D721Med (cell line): Measurements from ENCODE around the gene ST6GAL2.

Experiments
- DNase-seq: peaks from one replicate; pipeline ENCODE4 v3.0.0; 2011; ENCODE audit warnings: low spot score; ENCODE audit not compliant: insufficient read length
- FAIRE-seq: peaks from 2 replicates; lab custom pipeline; 2011; peaks lifted over from hg19 to GRCh38; lab: Jason Lieb, UNC
- TF ChIP-seq, protein P1 (sequence below): IDR thresholded peaks from 2 replicates; pipeline ENCODE4 v1.5.1; 2012; ENCODE audit warnings: mild to moderate bottlenecking, control low read depth; ENCODE audit not compliant: insufficient read depth; ENCODE audit errors: missing control alignments

ST6GAL2 gene

DNA sequence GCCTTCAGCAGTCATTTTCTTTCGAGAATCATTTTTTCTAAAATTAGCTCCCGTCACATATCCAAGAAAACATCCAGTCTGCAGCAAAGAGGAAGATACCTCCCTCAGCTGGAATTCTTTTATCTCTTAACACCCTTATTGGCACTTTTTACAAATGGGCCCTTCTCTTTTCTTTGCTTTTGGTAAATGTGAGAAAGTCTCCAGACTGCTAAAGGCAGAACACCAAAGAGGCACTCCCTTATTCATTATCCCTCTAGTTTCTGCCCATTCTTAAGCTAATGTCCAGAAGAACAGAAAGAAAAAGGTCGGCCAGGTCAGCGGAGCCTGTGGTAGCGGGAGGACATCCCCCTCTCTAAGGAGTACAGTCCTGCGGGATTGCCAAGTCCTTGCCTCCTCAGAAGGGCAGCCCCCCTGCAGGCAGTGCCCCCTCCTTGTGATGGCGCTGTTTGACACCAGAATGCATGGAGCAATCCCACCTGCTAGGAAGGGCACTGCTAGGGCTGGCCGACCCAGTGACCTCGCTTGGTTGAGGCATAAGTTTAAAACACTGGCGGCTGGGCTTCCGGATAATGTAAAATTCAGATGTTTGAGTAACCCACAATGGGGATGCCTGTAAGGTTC, 34.0 kb downstream of the ST6GAL2 start:
- DNase-seq (no peak), FAIRE-seq (no peak)
- TF ChIP-seq, protein P1, sequence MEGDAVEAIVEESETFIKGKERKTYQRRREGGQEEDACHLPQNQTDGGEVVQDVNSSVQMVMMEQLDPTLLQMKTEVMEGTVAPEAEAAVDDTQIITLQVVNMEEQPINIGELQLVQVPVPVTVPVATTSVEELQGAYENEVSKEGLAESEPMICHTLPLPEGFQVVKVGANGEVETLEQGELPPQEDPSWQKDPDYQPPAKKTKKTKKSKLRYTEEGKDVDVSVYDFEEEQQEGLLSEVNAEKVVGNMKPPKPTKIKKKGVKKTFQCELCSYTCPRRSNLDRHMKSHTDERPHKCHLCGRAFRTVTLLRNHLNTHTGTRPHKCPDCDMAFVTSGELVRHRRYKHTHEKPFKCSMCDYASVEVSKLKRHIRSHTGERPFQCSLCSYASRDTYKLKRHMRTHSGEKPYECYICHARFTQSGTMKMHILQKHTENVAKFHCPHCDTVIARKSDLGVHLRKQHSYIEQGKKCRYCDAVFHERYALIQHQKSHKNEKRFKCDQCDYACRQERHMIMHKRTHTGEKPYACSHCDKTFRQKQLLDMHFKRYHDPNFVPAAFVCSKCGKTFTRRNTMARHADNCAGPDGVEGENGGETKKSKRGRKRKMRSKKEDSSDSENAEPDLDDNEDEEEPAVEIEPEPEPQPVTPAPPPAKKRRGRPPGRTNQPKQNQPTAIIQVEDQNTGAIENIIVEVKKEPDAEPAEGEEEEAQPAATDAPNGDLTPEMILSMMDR: no peak

DNA sequence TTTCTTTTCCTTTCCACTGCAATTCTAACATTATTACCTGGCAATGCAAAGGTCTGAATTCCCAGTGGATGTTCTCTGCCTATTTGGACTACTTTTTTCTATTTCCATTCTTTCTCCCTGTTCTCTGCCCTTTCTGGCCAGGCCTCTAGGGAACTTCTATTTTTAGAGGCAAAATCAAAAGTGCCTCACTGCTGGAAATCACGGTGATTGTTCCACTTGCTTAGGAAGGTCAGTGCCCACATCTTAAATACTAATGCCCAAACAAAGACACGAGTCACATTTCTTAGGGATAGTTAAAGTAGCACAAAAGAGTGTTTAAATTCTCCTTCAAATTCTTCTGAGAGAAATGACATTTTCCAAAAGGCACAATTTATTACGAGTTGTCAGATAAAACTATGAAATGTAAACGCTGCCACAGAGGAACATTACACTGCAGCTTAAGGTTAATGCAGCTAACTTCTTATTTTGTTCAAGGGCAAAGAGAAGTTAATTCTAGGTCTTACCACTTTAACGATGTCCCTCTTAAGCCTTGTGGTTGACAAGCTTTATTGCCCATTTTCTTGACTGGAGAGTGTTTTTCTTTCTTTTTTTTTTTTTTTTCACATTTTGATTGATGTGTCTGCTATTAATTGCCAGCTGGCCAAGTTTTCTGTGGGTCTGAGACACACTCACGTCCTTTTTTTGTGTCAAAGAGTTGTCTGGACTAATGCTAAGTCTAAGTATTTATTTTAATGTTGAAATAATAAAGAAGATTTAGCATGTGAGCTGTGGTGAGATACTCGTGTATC, 34.7 kb downstream of the ST6GAL2 start:
- TF ChIP-seq, protein P1: no peak
- DNase-seq (no peak), FAIRE-seq (no peak)

DNA sequence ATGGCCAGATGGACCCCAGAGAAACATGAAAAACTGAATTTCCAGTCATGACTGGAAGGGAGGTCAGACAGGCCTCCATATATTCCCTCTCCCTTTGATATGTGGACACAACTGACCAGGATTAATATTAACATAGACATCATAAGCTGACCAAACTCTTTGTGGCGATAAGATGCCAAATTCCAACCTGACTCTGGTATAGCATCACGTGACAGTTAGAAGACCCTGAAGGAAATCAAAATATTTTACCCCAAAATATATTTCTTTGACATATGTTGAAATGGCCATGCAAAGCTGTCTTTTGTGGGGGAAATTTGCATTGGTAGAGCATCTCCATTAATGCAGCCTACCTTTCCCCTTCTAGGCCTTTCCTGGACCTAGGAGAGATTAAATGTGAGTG, 36.7 kb downstream of the ST6GAL2 start:
- FAIRE-seq (no peak), DNase-seq (no peak)
- TF ChIP-seq, protein P1: no peak

DNA sequence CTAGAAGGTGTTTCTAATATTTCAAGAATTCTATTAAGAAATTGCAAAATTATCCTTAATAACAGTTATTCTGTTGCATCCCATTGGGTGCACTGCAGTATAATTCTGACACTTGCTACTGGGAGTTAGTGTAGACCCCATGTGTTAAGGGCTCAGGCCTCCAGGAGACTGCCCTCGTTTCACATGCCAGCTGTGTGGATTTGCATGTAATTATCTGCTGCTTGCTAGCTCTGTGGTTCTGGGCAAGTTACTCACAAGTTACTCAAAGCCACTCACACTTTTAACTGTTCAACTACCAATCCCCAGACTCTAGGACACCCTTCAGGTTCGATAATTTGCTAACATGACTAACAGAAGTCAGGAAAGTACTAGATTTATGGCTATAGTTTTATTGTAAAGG, 38.6 kb downstream of the ST6GAL2 start:
- TF ChIP-seq, protein P1: no peak
- no peak for FAIRE-seq

DNA sequence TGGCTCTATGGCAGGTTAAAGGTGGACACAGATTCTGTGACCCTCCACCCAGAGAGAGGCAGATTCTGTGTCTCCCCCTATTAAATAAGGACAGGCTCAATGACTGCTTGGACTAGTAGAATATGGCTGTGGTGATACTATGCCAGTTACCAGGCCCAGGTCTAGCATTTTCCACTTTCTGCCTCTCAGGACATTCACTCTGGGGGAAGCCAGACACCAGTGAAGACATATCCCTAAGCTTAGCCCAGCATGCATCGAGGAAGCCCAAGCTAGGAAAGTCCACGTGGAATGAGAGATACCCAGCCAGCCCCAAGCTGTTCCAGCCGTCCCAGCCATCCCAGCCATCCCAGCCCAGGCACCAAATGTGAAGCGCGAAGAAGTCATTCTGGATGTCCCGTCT, 40.3 kb downstream of the ST6GAL2 start:
- no peak for FAIRE-seq
- no peak for DNase-seq
- TF ChIP-seq, protein P1: no peak

More for the DNA sequence above, 38.6 kb downstream of the ST6GAL2 start:
- no peak for DNase-seq

DNA sequence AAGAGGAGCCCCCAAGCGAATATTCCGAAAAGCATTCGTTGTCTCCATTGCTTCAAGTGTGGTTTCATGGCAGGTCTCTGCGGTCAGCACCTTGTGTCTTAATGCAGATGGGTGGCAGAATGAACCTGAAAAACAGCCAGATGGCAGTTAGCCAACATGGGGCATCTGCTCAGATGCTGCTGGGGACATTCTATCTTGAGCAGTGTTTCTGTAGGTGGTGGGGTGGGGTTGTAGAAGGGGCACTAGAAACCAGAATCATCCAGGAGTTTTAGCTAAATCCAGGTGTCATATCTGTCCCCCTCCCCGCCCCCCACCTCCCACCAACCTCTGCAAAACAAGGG, 42.1 kb downstream of the ST6GAL2 start:
- TF ChIP-seq, protein P1: no peak
- DNase-seq (no peak), FAIRE-seq (no peak)
